DMS153 treated with DMSO at 0.1 percent for 48 hours (cell line): Measurements from ENCODE around the gene CERK.
A peak's percentile ranks its signal among the peaks of the same experiment; 100 is the strongest.

Experiments
- DNase-seq: peaks from one replicate; lab custom pipeline; 2025; ENCODE audit not compliant: unreplicated experiment; lab: John Stamatoyannopoulos, UW

Gene CERK

GRCh38 chr22:46732513-46732912 is 5.5 kb downstream of the CERK start:
- DNase-seq, result no peak

DNA sequence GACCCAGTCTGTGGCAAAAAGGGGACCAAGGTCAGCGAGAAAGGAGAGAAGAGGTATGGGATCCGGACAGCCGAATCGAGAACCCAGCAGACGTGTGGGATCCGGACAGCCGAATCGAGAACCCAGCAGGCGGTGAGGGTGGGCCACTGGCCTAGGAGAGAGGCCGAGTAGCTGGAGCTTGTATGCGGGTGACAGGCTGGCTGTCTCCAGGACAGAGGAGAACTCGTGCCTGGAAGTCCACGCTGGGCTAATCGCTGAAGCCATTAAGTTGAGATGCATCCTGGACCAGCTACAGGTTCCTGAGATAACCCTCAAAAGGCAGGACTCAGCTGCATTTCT is 6.0 kb downstream of the CERK start:
- no peak for DNase-seq

DNA sequence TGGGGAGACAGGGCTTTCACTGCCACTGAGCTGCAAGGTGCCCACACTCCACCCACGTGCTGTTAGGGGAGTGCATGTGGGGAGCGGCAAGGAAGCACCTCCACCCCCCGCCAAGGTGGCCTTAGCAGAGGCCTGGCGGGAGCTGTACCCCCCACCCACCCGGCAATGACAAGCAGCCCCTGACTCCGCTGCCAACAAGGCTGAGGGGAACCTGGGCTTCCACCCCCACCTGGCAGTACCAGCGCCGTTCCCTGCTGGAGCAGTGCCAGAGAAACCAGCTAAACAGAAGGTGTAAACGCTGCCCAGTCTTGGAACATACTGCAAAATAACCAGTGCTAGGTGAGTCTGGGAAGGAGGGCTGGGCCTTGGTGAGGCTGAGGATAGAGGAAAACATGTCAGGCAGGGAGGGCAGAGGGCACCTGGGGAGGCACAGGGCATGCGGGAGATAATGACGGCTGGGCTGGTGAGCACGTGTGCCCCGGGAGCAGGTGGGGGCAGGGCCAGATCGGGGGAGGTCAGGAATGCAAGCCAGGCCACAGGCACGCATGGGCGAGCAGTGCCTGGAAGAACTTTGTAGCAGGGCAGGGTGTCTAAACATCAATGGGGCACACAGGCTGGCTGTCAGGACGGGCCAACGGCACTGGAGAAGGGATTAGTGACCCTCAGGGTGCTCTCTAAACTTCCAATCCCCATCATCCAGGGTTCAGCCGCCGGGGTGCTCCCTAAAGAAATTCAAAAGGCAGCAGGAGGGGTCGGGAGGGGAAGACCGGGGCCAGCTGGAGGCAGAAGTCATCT is 6.6 kb downstream of the CERK start:
- DNase-seq, result peak; percentile 48

GRCh38 chr22:46730568-46731245 is 7.3 kb downstream of the CERK start:
- no peak for DNase-seq

- DNase-seq, result no peak
These were observed 9.6 kb downstream of the CERK start for GRCh38 chr22:46728470-46728869.

- DNase-seq, result no peak
These were observed 10.2 kb downstream of the CERK start for GRCh38 chr22:46727813-46728364.

DNA sequence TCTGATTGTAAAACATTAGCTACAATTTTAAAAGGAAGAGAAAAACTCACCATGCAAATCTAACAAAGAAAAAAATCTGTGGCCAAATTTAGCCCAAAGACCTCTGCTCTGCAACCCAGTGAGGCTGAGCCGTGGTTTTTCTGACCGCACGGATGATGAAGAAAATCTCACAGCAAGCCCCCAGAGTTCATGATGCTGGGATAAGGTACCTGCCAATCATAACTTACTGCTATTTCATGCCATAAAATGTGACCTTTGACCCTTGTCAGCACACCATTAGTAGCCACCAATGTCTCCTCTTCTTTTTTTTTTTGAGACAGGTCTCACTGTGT is 11.1 kb downstream of the CERK start:
- DNase-seq, result no peak

- peak; percentile 37 for DNase-seq
These were observed 11.7 kb downstream of the CERK start for GRCh38 chr22:46726066-46726985.

- DNase-seq, result no peak
These were observed 13.0 kb downstream of the CERK start for GRCh38 chr22:46725096-46725495.

DNA sequence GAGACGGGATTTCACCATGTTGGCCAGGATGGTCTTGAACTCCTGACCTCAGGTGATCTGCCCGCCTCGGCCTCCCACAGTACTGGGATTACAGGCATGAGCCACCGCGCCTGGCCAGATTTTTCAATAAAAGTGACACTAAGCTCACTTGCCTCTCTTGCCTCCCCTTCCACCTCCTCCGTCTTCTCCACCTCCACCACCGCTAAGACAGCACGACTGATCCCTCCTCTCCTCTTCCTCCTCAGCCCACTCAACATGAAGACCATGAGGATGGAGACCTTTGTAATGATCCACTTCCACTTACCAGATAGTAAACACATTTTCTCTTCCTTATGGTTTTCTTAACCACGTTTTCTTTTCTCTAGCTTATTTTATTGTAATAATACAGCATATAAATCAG is 14.2 kb downstream of the CERK start:
- DNase-seq, result no peak

DNA sequence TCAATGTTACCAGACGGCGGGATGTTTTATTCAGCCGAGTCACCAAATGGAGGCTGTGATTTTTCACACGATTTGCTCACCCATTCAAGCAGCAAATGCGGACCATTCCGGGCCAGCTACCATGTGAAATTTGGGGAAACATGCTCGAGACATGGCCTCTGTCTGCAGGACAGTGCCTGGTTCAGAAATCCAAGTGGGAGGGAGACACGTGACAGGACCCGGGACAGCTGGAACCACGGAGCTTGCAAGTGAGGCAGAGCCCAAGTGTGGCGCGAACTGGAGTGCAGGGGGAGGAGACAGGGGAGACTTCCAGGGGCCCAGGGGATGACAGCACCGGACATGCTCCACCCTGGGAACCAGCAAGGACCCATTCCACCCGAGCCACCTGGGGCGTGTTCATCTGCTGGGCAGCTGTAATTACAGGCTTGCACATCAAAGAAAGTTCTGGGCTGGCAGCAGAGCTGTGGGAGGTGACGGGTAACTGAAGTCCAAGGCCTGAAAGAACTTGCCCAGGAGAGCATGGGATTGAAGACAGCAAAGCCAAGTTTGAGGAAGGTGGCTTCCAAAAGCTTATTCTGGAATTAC is 16.5 kb downstream of the CERK start:
- no peak for DNase-seq

GRCh38 chr22:46719921-46720320 is 18.1 kb downstream of the CERK start:
- no peak for DNase-seq

GRCh38 chr22:46714550-46714949 is 23.5 kb downstream of the CERK start:
- no peak for DNase-seq

DNA sequence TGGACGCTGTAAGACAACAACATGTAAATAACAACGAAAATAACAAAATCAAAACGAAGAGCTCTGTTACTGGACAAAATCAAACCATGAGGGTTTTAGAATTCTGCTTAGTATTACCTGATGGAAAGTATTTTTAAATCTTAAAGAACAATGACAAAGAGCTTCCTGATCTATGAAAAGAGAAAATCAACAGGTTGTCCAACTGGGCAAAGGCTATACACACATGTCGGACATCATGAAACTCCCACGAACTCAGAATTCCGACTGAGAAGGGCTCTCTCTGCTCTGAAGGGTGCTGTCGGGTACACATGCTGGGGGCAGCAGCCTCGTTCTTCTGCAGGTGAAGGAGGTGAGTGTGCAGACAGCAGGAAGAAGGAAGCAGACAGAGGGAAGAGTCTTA is 25.8 kb downstream of the CERK start:
- DNase-seq, result no peak

- no peak for DNase-seq
These were observed 27.2 kb downstream of the CERK start for GRCh38 chr22:46710806-46711205.

DNA sequence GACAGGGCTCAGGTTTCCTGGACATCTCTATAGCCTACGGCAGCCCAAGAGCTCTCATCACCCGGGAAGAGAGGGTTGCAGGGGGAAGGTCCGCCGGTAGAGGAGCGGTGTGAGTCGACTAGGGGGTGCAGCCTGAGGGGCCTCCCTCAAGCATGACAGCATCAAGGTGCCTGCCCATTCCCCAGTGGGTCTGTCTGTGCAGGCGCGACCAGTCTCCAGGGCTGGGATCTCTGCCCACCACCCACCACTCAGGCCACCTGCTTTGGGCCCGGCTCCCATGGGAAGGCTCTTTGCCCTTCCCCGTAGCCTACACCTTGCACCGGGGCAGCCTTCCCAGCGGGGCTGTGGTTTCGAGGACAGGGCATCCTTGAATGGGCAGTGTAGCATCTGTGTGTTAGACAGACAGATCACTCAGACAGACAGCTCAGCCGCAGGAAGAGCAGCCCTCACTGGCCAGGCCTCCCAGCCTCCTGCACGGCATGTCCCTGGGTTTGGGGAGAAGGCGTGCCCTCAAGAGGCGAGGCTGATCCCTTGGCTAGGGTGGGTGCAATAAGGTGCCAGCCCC is 29.2 kb downstream of the CERK start:
- DNase-seq, result no peak

- no peak for DNase-seq
These were observed 30.1 kb downstream of the CERK start for GRCh38 chr22:46707827-46708570.

- DNase-seq, result no peak
These were observed 30.7 kb downstream of the CERK start for GRCh38 chr22:46707305-46707704.

- DNase-seq, result no peak
These were observed 32.0 kb downstream of the CERK start for GRCh38 chr22:46706060-46706459.

DNA sequence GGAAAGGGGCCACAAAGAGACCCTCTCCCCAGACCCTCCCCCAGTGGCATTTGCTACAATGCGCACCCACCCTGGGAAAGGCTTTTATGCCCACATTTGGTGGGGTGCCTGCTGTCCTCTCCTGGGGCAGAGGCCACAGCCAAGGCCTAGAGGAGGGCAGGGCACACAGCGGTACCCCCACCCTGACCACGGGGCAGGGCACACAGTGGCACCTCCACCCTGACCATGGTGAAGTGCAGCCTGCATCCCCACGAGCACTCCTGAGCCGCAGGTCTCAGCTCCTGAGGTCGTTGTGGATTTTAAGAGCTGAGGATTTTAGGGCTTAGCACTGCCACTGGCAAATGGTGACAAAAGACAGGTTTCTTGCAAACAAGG is 34.1 kb downstream of the CERK start:
- DNase-seq, result no peak
